H9 (cell line): ENCODE results near the gene UTP11. TPM values are rescaled to one million over a fixed set of nuclear protein-coding genes. Genes with fewer than 3 reads are reported as not detected.

Experiments used
- DNase-seq: peaks from one replicate; pipeline ENCODE4 v3.0.0-alpha.2; 2017
- H2AFZ ChIP-seq: one replicate; pipeline ENCODE4 v1.6.1; 2013; ENCODE audit warnings: mild to moderate bottlenecking, low read length, control low read depth, moderate library complexity
- H2AK5ac ChIP-seq: 2 replicates; pipeline ENCODE4 v1.6.1; 2013; ENCODE audit warnings: low read length, control low read depth, mixed read lengths; ENCODE audit not compliant: insufficient read length
- H2BK120ac ChIP-seq: one replicate; pipeline ENCODE4 v1.6.1; 2013; ENCODE audit warnings: low read depth, mild to moderate bottlenecking, low read length, control low read depth, inconsistent platforms; ENCODE audit not compliant: poor library complexity, severe bottlenecking
- H2BK12ac ChIP-seq: 2 replicates; pipeline ENCODE4 v1.6.1; 2013; ENCODE audit warnings: low read length, control low read depth, mixed read lengths, low read depth; ENCODE audit not compliant: insufficient read length
- H2BK15ac ChIP-seq: 2 replicates; pipeline ENCODE4 v1.6.1; 2013; ENCODE audit warnings: low read depth, low read length, control low read depth
- H2BK20ac ChIP-seq: one replicate; pipeline ENCODE4 v1.6.1; 2013; ENCODE audit warnings: low read depth, mild to moderate bottlenecking, low read length, control low read depth, inconsistent platforms; ENCODE audit not compliant: poor library complexity, severe bottlenecking
- H2BK5ac ChIP-seq: 2 replicates; pipeline ENCODE4 v1.6.1; 2013; ENCODE audit warnings: low read length, control low read depth, mixed read lengths; ENCODE audit not compliant: insufficient read length
- H3K14ac ChIP-seq: 2 replicates; pipeline ENCODE4 v1.6.1; 2013; ENCODE audit warnings: low read length, control low read depth; ENCODE audit not compliant: insufficient read depth
- H3K18ac ChIP-seq: 2 replicates; pipeline ENCODE4 v1.6.1; 2013; ENCODE audit warnings: low read depth, mild to moderate bottlenecking, mixed read lengths, low read length, control low read depth; ENCODE audit not compliant: insufficient read length
- H3K23ac ChIP-seq: 2 replicates; pipeline ENCODE4 v1.6.1; 2013; ENCODE audit warnings: low read length, control low read depth, mixed read lengths, low read depth; ENCODE audit not compliant: insufficient read length
- H3K23me2 ChIP-seq: 2 replicates; pipeline ENCODE4 v1.6.1; 2013; ENCODE audit warnings: low read depth, mild to moderate bottlenecking, mixed read lengths, low read length, control low read depth; ENCODE audit not compliant: insufficient read length, poor library complexity, severe bottlenecking
- H3K27ac ChIP-seq: 2 replicates; pipeline ENCODE4 v1.5.1; 2013; ENCODE audit warnings: low read length, control low read depth, mixed read lengths, low read depth; ENCODE audit not compliant: insufficient read length
- H3K27me3 ChIP-seq: 2 replicates; pipeline ENCODE4 v1.6.1; 2013; ENCODE audit warnings: low read length, control low read depth, inconsistent platforms; ENCODE audit not compliant: insufficient read depth
- H3K4ac ChIP-seq: 2 replicates; pipeline ENCODE4 v1.6.1; 2013; ENCODE audit warnings: low read depth, mild to moderate bottlenecking, control low read depth, inconsistent platforms, low read length, moderate library complexity
- H3K4me1 ChIP-seq: 2 replicates; pipeline ENCODE4 v1.6.1; 2013; ENCODE audit warnings: low read length, control low read depth, inconsistent platforms; ENCODE audit not compliant: insufficient read depth
- H3K4me2 ChIP-seq: 2 replicates; pipeline ENCODE4 v1.6.1; 2013; ENCODE audit warnings: low read length, control low read depth, mixed read lengths; ENCODE audit not compliant: insufficient read length, insufficient read depth
- H3K56ac ChIP-seq: 2 replicates; pipeline ENCODE4 v1.6.1; 2013; ENCODE audit warnings: low read depth, mild to moderate bottlenecking, mixed read lengths, low read length, control low read depth; ENCODE audit not compliant: insufficient read length
- H3K79me1 ChIP-seq: 2 replicates; pipeline ENCODE4 v1.6.1; 2013; ENCODE audit warnings: low read depth, mild to moderate bottlenecking, moderate library complexity, low read length, control low read depth, inconsistent platforms; ENCODE audit not compliant: insufficient read depth, poor library complexity, severe bottlenecking
- H3K79me2 ChIP-seq: 2 replicates; pipeline ENCODE4 v1.6.1; 2013; ENCODE audit warnings: low read length, control low read depth, inconsistent platforms; ENCODE audit not compliant: insufficient read depth
- H3K9ac ChIP-seq: 2 replicates; pipeline ENCODE4 v1.6.1; 2013; ENCODE audit warnings: low read length, control low read depth, mixed read lengths; ENCODE audit not compliant: insufficient read length; ENCODE audit errors: extremely low read depth
- H3K9me3 ChIP-seq: one replicate; pipeline ENCODE4 v1.6.1; 2013; ENCODE audit warnings: low read depth, low read length, inconsistent platforms; ENCODE audit not compliant: control insufficient read depth
- H3T11ph ChIP-seq: one replicate; pipeline ENCODE4 v1.6.1; 2013; ENCODE audit warnings: mild to moderate bottlenecking, low read length, control low read depth, inconsistent platforms
- H4K20me1 ChIP-seq: one replicate; pipeline ENCODE4 v1.6.1; 2013; ENCODE audit not compliant: control insufficient read depth, insufficient read length, insufficient read depth
- H4K5ac ChIP-seq: 2 replicates; pipeline ENCODE4 v1.6.1; 2013; ENCODE audit warnings: low read depth, mild to moderate bottlenecking, mixed read lengths, low read length, control low read depth; ENCODE audit not compliant: insufficient read length
- H4K8ac ChIP-seq: replicated peaks from 2 replicates; pipeline ENCODE4 v1.6.1; 2013; ENCODE audit warnings: low read length, control low read depth, mixed read lengths, low read depth; ENCODE audit not compliant: insufficient read length
- H4K91ac ChIP-seq: 2 replicates; pipeline ENCODE4 v1.6.1; 2013; ENCODE audit warnings: low read depth, mild to moderate bottlenecking, moderate library complexity, mixed read lengths, low read length, control low read depth; ENCODE audit not compliant: insufficient read length
- H3K27ac Mint-ChIP-seq, 3 experiments: 2 replicates in 2 of 3; 3 replicates in 1 of 3; pipeline ENCODE4 v1.8.0; 2020 to 2021; ENCODE audit warnings: mixed read lengths in 3 of 3, mild to moderate bottlenecking in 1 of 3, moderate library complexity in 1 of 3
- H3K27me3 Mint-ChIP-seq: 2 replicates; pipeline ENCODE4 v1.8.0; 2021; ENCODE audit warnings: low read depth, mild to moderate bottlenecking, moderate library complexity, mixed read lengths
- H3K36me3 Mint-ChIP-seq, 3 experiments: 2 replicates in 2 of 3; 3 replicates in 1 of 3; pipeline ENCODE4 v1.8.0; 2020 to 2021; ENCODE audit warnings: low read depth in 3 of 3, mixed read lengths in 3 of 3; ENCODE audit not compliant: insufficient read depth in 1 of 3
- H3K4me1 Mint-ChIP-seq, 2 experiments: 2 replicates each; pipeline ENCODE4 v1.8.0; 2020; ENCODE audit warnings: mixed read lengths in 2 of 2
- H3K4me3 Mint-ChIP-seq, 2 experiments: 2 replicates in 1 of 2; 3 replicates in 1 of 2; pipeline ENCODE4 v1.8.0; 2020 to 2021; ENCODE audit warnings: mild to moderate bottlenecking in 2 of 2, mixed read lengths in 2 of 2, moderate library complexity in 1 of 2
- H3K9me3 Mint-ChIP-seq, 2 experiments: 2 replicates in 1 of 2; 3 replicates in 1 of 2; pipeline ENCODE4 v1.8.0; 2020; ENCODE audit warnings: mild to moderate bottlenecking in 2 of 2, mixed read lengths in 2 of 2, moderate library complexity in 1 of 2
- WGBS: extraction: QIAGEN DNeasy Blood & Tissue Kit; methylation state at CpG from one replicate; pipeline ENCODE4 v1.1.7; 2013; ENCODE audit warnings: missing lambda C conversion rate, low lambda C conversion rate, mixed read lengths; ENCODE audit not compliant: insufficient read length; ENCODE audit errors: extremely low coverage; 5-methylcytosine and 5-hydroxymethylcytosine counted together
- total RNA-seq: library from RNA; stranded (reverse); gene quantifications from 2 replicates; pipeline ENCODE4 v1.2.1, GENCODE V29; 2021
- TF ChIP-seq, protein P1 (sequence below): fragments of 200-600 bp; sonication (generic); conservative IDR thresholded peaks from 3 replicates; pipeline ENCODE4 v1.8.0; 2021; ENCODE audit warnings: antibody characterized with exemption, mild to moderate bottlenecking

Gene UTP11
- total RNA-seq, 1 experiment from 2014 or later, result 63.1 TPM

- H2AFZ ChIP-seq, result no peak overlapping the region
- H3K4me2 ChIP-seq, result no peak overlapping the region
- no peaks in the 10 kb centered on the region for H3K23me2 ChIP-seq
- H3K14ac ChIP-seq, result no peak overlapping the region
- H3K27me3 Mint-ChIP-seq, result no peaks in the 10 kb centered on the region
- no peak overlapping the region for H2AK5ac ChIP-seq
- peak overlapping the region in 1 of 3 experiments; percentile 69; a peak in 3 of 7 replicates for H3K27ac Mint-ChIP-seq
- H4K91ac ChIP-seq, result no peak overlapping the region
- DNase-seq, result no peak
- no peak overlapping the region for H2BK12ac ChIP-seq
- no peak overlapping the region for H2BK20ac ChIP-seq
- no peak overlapping the region for H3K4ac ChIP-seq
- no peak overlapping the region for H4K8ac ChIP-seq
- H3K27me3 ChIP-seq, result no peaks in the 10 kb centered on the region
- H3K56ac ChIP-seq, result no peak overlapping the region
- H3K79me2 ChIP-seq, result no peaks in the 10 kb centered on the region
- no peak overlapping the region for H3K4me3 Mint-ChIP-seq
- no peaks in the 10 kb centered on the region for H4K20me1 ChIP-seq
- no peaks in the 10 kb centered on the region for H3K9me3 ChIP-seq
- H3K9ac ChIP-seq, result no peak overlapping the region
- H2BK15ac ChIP-seq, result no peak overlapping the region
- H2BK120ac ChIP-seq, result no peak overlapping the region
- H3K36me3 Mint-ChIP-seq, result peaks cover 19 to 57% (median 43%) of the 10 kb centered on the region in 3 experiments; a peak in 6 of 7 replicates
- no peaks in the 10 kb centered on the region for H3K79me1 ChIP-seq
- H3K9me3 Mint-ChIP-seq, result no peaks in the 10 kb centered on the region
- no peak overlapping the region for H3K23ac ChIP-seq
- peaks cover 35 to 45% of the 10 kb centered on the region in 2 experiments for H3K4me1 Mint-ChIP-seq
- H3T11ph ChIP-seq, result no peak overlapping the region
- no CpG with 5 or more reads among the region's 6 CpGs for WGBS
- H3K18ac ChIP-seq, result no peak overlapping the region
- TF ChIP-seq, protein P1, sequence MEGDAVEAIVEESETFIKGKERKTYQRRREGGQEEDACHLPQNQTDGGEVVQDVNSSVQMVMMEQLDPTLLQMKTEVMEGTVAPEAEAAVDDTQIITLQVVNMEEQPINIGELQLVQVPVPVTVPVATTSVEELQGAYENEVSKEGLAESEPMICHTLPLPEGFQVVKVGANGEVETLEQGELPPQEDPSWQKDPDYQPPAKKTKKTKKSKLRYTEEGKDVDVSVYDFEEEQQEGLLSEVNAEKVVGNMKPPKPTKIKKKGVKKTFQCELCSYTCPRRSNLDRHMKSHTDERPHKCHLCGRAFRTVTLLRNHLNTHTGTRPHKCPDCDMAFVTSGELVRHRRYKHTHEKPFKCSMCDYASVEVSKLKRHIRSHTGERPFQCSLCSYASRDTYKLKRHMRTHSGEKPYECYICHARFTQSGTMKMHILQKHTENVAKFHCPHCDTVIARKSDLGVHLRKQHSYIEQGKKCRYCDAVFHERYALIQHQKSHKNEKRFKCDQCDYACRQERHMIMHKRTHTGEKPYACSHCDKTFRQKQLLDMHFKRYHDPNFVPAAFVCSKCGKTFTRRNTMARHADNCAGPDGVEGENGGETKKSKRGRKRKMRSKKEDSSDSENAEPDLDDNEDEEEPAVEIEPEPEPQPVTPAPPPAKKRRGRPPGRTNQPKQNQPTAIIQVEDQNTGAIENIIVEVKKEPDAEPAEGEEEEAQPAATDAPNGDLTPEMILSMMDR, result no peak
- H4K5ac ChIP-seq, result no peak overlapping the region
- no peak overlapping the region for H3K27ac ChIP-seq
- H3K4me1 ChIP-seq, result peaks cover 2% of the 10 kb centered on the region; the same call in 1 of the 2 replicates
- no peak overlapping the region for H2BK5ac ChIP-seq
These were observed 13.1 kb downstream of the UTP11 start for GRCh38 chr1:38025664-38026063.
